GM20000 (cell line): ENCODE data around the gene PPME1.
A peak's percentile ranks its signal among the peaks of the same experiment; 100 is the strongest.

Experiments used
- DNase-seq: peaks from one replicate; pipeline ENCODE4 v3.0.0; 2012; ENCODE audit warnings: low spot score
- TF ChIP-seq, protein P1 (sequence below): IDR thresholded peaks from 2 replicates; pipeline ENCODE4 v1.5.1; 2012; ENCODE audit warnings: mild to moderate bottlenecking, control low read depth; ENCODE audit errors: extremely low read depth, missing control alignments

The PPME1 gene

DNA sequence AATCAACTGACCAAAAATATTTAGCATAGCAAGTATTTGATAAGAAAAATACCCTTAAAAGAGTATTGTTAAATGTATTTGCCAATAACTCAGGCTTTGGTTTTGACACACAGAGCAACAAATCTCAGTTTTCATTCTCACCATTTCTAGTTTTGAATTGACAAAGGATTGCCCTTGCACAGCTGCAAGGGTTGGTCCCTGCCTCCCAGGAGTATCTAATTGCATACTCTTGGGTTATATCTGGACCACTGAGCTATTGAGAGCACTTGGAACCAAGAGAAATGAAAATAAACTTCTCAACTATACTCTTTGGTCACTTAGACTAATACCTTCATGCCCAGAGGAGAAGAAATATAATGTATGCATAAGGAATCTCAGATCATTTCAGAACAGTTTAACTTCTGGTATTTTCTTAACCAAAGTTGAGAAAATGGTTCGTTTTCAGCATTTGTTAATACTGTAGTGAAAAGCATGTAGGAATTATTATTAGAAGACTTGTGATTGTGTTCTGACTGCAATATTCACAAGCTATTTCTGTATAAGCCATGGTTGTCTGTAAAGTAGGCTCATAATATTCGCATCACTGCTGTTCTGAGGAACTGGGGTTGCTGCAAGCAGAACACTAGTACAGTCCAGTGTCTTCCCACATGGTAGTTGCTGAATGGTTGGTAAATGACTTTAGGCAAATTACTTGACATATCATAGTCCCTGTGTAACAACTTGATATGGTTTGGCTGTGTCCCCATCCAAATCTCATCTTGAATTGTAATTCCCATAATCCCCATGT, 8.2 kb upstream of the PPME1 start:
- TF ChIP-seq, protein P1, sequence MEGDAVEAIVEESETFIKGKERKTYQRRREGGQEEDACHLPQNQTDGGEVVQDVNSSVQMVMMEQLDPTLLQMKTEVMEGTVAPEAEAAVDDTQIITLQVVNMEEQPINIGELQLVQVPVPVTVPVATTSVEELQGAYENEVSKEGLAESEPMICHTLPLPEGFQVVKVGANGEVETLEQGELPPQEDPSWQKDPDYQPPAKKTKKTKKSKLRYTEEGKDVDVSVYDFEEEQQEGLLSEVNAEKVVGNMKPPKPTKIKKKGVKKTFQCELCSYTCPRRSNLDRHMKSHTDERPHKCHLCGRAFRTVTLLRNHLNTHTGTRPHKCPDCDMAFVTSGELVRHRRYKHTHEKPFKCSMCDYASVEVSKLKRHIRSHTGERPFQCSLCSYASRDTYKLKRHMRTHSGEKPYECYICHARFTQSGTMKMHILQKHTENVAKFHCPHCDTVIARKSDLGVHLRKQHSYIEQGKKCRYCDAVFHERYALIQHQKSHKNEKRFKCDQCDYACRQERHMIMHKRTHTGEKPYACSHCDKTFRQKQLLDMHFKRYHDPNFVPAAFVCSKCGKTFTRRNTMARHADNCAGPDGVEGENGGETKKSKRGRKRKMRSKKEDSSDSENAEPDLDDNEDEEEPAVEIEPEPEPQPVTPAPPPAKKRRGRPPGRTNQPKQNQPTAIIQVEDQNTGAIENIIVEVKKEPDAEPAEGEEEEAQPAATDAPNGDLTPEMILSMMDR = no peak
- peak; percentile 30 for DNase-seq

DNA sequence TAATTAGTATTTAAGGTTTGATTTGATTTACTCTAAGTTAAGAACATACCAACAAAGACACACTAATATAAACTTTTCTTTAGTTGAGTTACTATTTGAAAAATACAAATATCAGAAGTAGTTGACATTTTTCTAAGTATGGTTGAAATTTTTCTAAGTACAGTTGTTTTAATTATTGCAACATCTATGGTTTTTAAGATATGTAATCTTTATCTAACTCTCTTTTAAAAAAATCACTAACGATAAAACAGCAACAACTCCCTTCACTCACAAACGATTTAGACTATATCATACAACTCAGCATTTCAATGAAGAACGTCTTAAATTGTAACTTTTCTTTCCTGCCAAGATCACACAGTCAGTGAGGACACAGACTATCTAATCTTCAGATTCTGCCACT, 2.3 kb upstream of the PPME1 start:
- TF ChIP-seq, protein P1 = no peak
- DNase-seq = no peak

DNA sequence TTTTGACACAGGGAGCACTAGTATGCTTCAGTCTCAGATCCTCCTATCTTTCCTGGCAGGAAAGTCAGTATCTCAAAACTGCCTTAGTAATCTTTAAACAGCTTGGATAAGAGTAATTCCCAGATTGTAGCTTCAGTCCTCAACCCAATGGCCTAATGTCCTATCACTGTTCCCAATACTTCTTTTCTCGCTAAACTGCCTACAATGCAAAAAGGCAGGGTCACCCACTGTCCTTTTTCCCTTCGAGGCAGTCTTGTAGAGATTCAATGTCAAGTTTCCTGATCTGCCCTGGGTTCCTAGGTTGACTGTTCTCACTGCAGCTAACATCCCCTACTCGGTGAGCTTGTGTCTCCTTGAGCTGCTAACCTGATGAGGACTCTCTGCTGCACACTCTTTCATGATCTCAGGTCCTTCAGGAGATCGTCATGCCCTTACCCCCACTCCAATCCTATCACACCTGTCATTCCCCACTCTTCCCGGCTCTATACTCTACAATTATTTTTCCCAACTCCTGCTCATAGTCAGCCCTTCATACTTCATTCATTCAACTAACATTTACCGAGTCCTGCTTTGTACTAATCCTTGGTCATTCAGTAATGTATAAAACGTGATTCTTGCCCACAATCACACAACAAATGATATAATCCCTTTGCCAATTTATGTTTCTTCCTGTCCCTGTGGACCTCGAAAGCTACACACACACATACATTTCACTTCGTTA, 1.2 kb upstream of the PPME1 start:
- no peak for DNase-seq
- TF ChIP-seq, protein P1 = no peak

DNA sequence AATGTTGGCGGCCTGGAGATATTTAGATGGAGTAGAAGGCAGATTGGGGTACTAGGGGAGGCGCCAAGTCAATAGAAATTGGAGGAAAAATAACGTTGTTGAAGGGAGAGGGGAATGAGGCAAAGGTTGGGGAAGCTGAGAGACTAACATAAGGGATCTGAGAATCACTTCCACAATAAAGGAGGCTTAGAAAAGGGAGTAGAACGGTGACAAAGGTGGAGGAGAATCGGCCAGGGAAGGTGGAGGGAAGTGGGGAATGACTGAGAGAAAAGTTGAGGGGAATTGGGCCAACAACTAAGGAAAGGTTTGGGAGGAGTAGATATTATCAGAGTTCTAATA, 510 bp downstream of the PPME1 start:
- TF ChIP-seq, protein P1 = no peak
- DNase-seq = no peak

DNA sequence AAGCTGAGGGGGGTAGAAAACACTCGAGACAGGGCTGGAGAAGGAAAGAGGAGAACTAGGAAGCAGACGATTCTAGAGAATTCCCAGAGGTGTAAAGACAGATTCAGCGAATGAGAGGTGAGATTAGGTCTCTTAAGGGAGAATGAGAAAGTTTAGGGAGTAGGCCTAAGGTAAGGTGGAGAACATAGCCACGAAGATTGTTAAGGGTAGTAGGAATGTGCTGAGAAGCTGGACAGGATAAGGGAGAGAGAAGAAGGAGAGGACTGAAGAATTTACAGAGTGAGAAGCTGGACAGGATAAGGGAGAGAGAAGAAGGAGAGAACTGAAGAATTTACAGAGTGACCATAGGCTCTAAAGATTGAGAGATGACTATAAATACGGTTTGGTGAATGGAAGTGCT, 908 bp downstream of the PPME1 start:
- TF ChIP-seq, protein P1 = no peak
- no peak for DNase-seq

DNA sequence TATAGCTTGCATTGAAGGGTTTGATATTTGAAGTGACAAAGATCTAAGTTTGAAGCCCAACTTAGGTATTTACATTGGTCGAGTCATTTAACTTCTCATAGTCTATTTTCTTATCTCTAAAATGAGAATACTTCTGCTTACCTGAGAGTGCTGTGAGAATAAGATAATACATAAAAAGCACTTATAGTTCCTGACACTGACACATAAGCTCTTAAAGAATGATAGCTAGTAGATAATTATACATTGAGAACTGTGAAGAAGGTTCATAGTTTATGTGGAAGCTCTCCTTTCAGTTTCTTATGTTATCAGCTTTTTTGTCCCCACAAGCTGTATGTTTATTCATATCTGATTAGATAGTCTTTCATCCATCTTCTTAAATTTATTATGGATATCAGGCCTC, 4.8 kb downstream of the PPME1 start:
- no peak for DNase-seq
- TF ChIP-seq, protein P1 = no peak

DNA sequence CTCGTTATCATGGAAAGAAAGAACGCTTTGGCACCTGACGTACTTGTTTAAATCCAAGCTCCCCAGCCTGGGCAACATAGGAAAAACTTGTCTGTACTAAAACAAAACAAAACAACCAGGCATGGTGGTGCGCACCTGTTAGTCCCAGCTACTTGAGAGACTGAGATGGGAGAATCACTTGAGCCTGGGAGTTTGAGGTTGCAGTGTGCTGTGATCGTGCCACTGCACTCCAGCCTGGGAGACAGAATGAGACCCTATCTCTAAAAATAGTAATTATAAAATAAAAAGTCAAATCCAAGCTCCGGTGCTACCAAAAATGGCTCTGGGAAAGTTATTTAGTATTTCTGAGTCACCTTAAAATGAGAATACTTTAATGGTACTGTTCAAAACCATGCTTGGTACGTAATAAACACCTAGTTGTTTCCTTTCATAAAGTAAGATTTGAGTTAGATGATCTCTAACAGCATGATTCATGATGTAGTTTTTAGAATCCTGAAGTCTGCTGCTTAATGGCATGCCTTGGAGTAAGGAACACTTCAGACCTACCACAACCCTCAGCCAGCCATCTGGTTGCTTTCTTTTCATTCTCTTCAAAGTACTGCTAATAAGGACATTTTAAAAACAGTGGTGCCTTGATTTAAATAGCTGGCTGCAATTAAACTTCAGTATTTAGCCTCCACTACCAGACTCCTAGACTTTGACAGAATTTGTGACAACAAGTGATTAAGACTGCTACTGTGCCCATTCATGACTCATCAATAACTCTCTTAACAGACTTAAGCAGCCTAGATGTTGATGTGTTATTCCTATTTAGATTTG, 8.4 kb downstream of the PPME1 start:
- DNase-seq = no peak
- TF ChIP-seq, protein P1 = no peak
